Measurements from ENCODE around the gene SH2D7.

DNA sequence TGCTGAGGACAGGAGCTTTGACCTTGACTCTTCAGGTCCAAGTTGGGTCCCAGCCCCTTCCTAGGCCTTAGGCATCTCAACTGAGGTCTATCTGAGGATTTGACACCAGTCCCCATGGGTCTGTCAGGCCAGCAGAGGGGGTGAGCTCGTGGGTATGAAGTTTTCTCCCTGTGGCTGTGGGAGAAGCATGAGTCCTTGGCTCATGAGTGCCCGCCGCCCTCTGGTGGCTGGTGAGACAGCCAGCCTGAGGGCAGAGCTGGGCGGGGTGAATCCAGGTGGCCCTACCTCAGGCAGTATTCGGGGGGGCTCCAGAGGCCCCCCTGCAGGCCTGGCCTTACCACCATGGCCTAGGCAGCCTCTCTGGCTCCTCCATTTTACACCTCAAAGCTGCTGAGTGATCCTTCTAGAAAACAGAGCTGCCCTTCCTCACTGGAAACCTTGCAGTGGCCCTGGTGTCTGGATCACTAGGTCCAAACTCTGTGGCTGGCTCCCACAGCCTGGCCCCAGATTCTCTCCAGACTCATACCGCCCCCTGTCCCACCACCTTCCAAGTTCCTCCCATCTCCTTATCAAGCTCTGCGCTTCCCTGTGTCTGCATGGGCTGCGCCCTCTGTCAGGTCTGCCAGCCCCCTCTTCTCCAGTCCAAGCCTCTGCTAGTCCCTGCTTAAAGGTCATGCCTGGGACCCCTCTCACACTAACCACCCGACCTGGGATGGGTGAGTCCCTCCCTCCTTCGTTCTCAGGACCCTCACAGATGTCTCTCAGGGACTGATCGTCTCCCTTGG is 16.1 kb downstream of the SH2D7 start:
- TF ChIP-seq POLR2AphosphoS5 (IDR thresholded peaks at IDR 0.05; ENCODE audit: insufficient read depth, low read depth, low read length) = no peak
- TF ChIP-seq CTCF (IDR thresholded peaks at IDR 0.05; ENCODE audit: extremely low read depth in 1 of 2, insufficient read depth in 1 of 2, low read depth in 1 of 2, low read length in 2 of 2) = peak; percentile 94 to 96
